Esophagus mucosa (tissue), 1 donor: ENCODE results near the gene DMRTA2. TPM values are rescaled to one million over a fixed set of nuclear protein-coding genes. Genes with fewer than 3 reads are reported as not detected.

ENCODE experiments used
- ATAC-seq: fragments of 200-7000 bp; cut with Tn5 transposase; one replicate; pipeline ENCODE4 v1.9.1; 2020
- total RNA-seq: library from RNA; stranded (reverse); gene quantifications from one replicate; pipeline ENCODE4 v1.2.4, GENCODE V29; 2023
- donor health status: DM: yes; HTN: yes; CAD: no.

Gene DMRTA2
- total RNA-seq, 1 donor from 2014 or later, result 1.7 TPM

GRCh38 chr1:50373532-50373931, 49.7 kb downstream of the DMRTA2 start:
- ATAC-seq, result no peak

DNA sequence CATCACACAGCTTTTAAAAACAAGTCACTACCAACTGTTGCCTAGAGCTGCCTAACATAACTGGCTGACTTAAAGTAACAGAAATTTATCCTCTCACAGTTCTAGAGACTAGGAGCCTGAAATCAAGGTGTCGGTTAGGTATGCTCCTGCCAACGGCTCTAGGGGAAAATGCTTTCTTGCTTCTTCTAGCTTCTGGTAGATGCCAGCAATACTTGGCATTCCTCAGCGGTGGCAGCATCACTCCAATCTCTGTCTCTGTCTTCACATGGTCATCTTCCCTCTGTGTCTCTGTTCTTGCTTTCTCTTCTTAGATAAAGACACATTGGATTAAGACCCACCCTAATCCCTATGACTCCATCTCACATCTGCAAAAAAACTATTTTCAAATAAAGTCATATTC, 51.5 kb downstream of the DMRTA2 start:
- no peak for ATAC-seq

- no peak for ATAC-seq
These were observed 53.4 kb downstream of the DMRTA2 start for GRCh38 chr1:50369830-50370229.

DNA sequence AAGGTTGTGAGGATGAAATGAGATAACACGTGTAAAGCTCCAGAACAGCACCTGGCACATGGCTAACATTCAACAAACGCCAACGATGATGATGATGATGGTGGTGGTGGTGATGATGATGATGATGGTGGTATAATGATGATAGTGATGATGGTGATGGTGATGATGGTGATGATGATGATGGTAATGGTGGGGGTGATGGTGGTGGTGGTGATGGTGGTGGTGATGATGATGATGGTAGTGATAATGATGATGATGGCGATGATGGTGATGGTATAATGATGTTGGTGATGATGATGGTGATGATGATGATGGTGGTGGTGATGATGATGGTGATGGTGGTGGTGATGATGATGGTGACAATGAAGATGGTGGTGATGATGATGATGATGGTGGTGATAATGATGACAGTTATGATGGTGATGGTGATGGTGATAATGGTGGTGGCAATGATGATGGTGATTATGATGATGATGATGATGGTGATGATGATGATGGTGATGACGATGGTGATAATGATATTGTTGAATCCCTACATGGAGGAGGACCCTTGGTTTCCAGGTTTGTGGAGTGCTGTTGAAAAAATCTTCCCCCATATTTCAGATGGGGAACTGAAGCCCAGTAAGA, 54.1 kb downstream of the DMRTA2 start:
- no peak for ATAC-seq

DNA sequence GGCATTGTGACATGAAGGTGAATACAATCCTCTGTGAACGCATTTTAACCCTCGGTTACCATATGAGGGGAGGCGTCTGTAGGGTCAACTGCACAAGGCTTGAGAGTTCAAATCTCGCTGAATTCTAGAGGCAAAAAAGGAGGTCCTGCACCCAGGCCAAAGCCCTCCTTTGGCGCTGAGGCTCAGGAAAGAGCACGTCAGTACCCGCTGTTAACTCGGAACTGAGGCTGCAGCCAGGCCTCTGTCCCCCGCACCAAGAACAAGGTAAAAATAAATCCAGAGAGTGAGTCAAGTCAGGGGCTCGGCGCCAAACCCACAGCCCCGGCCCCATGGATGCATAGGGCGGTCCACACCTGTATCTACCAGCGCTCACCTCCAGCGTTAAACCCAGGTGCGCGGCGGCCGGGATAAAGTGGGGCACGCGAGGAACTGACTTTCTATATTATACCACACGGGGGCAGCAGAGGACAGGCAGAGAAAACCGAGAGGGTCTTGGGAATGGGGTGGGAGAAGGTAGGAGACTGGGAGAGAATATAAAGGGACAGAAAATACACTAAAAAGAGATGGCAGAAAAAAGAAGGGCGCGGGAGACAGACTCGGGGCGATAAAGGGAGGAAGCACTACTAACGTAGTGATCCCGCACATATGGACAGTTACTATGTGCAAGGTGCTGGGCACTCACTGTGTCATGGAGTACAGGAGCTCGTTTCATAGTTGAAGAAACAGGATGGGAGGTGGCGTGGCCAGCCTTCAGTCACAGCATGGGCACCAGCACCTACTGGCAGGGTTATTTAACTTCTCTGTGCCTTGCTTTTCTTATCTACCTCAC, 54.9 kb downstream of the DMRTA2 start:
- ATAC-seq, result peak; percentile 71
